ENCODE results near the gene ARHGEF28.

ARHGEF28 gene

GRCh38 chr5:73631500-73631899, 5.5 kb downstream of the ARHGEF28 start:
- DNase-seq = no peak
- no peak overlapping the region for H3K27ac ChIP-seq
- TF ChIP-seq, protein P1, sequence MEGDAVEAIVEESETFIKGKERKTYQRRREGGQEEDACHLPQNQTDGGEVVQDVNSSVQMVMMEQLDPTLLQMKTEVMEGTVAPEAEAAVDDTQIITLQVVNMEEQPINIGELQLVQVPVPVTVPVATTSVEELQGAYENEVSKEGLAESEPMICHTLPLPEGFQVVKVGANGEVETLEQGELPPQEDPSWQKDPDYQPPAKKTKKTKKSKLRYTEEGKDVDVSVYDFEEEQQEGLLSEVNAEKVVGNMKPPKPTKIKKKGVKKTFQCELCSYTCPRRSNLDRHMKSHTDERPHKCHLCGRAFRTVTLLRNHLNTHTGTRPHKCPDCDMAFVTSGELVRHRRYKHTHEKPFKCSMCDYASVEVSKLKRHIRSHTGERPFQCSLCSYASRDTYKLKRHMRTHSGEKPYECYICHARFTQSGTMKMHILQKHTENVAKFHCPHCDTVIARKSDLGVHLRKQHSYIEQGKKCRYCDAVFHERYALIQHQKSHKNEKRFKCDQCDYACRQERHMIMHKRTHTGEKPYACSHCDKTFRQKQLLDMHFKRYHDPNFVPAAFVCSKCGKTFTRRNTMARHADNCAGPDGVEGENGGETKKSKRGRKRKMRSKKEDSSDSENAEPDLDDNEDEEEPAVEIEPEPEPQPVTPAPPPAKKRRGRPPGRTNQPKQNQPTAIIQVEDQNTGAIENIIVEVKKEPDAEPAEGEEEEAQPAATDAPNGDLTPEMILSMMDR (IDR thresholded peaks at IDR 0.05; ENCODE audit: low read depth, low read length) = no peak

GRCh38 chr5:73633060-73633459, 7.1 kb downstream of the ARHGEF28 start:
- Histone ChIP-seq H3K4me3 (ENCODE audit: low read depth, low read length) (no peak overlapping the region), H3K27me3 (ENCODE audit: insufficient read depth, low read depth, severe bottlenecking) (no peaks in the 10 kb centered on the region), H3K27ac (no peak overlapping the region), H3K36me3 (no peaks in the 10 kb centered on the region), H3K9me3 (ENCODE audit: severe bottlenecking) (no peaks in the 10 kb centered on the region)
- TF ChIP-seq, protein P1 (IDR thresholded peaks at IDR 0.05; ENCODE audit: low read depth, low read length) = peak; percentile 20; the same call in 1 of the 2 replicates
- DNase-seq = no peak

More at GRCh38 chr5:73631500-73631899, 5.5 kb downstream of the ARHGEF28 start:
- no peaks in the 10 kb centered on the region for H3K27me3 ChIP-seq (ENCODE audit: insufficient read depth, low read depth, severe bottlenecking)
- no peaks in the 10 kb centered on the region for H3K9me3 ChIP-seq (ENCODE audit: severe bottlenecking)
- H3K36me3 ChIP-seq = no peaks in the 10 kb centered on the region
- H3K4me3 ChIP-seq (ENCODE audit: low read depth, low read length) = no peak overlapping the region

DNA sequence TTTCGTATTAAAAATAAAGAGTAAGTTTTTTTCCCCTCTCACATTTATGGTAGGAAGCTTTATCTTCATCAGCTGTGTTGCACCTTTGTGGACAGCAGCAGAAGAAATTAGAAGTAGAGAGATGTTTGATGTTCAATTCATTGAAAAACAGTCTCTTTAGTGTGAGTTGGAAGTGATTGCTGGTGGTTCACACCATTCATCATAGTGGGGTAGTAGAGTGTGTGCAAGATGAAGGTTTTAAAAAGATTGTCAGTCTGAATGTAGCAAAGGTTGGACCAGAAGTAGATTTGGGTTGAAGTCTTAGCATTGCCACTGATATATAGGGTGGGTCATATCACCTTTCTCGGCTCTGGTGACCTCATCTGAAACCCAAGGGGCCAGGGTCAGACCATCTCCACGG, 10.4 kb downstream of the ARHGEF28 start:
- H3K4me3 ChIP-seq (ENCODE audit: low read depth, low read length) = no peak overlapping the region
- DNase-seq = no peak
- H3K27me3 ChIP-seq (ENCODE audit: insufficient read depth, low read depth, severe bottlenecking) = no peaks in the 10 kb centered on the region
- peak overlapping the region; percentile 79 for H3K27ac ChIP-seq
- H3K36me3 ChIP-seq = no peaks in the 10 kb centered on the region
- TF ChIP-seq, protein P1 (IDR thresholded peaks at IDR 0.05; ENCODE audit: low read depth, low read length) = no peak
- no peaks in the 10 kb centered on the region for H3K9me3 ChIP-seq (ENCODE audit: severe bottlenecking)

DNA sequence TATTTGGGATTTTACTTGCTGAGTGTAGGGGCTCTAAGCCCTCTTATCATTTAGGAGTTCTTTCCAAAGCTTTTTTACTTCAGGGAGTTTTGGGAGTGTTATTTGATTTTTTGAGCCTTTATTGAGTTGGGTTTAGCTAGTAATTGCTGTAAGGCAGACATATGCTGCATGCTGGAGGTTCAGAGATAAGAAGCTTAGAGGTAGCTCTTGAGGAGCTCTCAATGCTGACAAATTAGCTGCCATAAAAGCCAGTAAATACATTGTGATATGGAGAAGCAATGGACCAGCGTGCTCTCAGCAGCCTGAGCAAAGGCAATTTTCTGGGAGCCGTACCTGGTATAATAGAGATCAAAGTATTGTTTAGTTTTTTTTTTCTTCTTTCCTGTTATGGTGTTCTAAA, 11.6 kb downstream of the ARHGEF28 start:
- H3K4me3 ChIP-seq (ENCODE audit: low read depth, low read length) = peak overlapping the region; percentile 12
- H3K27ac ChIP-seq = peak overlapping the region; percentile 79
- no peaks in the 10 kb centered on the region for H3K36me3 ChIP-seq
- H3K9me3 ChIP-seq (ENCODE audit: severe bottlenecking) = no peaks in the 10 kb centered on the region
- TF ChIP-seq, protein P1 (IDR thresholded peaks at IDR 0.05; ENCODE audit: low read depth, low read length) = no peak
- DNase-seq = peak; percentile 51
- H3K27me3 ChIP-seq (ENCODE audit: insufficient read depth, low read depth, severe bottlenecking) = no peaks in the 10 kb centered on the region

DNA sequence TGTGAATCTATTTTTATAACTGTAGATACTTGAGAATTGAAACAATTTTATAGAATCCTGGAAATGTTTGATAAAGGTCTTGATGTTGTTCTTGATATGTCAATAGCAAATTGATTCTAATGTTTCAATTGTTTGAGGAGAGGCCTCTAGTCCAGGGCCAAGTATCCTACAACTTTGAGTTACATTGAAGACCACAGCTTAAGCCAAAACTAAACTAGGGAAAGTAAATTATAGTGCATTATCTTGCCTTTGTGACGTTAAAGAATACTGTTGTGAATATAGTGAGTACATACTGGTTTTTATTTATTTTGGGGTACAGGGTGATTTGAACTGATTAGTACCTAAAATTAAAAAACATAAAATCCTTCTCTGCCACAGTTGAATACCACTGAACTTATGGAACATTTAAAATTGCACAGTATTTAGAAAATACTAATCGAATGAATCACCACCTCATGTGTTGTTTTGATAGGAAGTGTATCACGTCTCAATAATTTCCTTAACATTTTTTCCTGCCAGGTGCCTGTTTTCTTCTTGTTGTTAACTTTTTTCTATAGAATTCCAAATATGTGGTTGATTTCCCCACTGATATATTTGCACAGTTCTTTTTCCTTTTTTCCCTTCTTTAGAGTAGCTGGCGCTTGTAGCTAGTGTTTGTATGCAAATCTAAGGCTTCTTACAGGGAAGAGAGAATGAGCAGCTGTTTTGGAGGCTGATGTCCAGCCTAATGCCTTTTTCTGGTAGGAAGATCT, 12.5 kb downstream of the ARHGEF28 start:
- Histone ChIP-seq H3K27ac (peak overlapping the region; percentile 17), H3K4me3 (ENCODE audit: low read depth, low read length) (no peak overlapping the region), H3K9me3 (ENCODE audit: severe bottlenecking) (no peaks in the 10 kb centered on the region), H3K27me3 (ENCODE audit: insufficient read depth, low read depth, severe bottlenecking) (no peaks in the 10 kb centered on the region), H3K36me3 (no peaks in the 10 kb centered on the region)
- no peak for DNase-seq
- TF ChIP-seq, protein P1 (IDR thresholded peaks at IDR 0.05; ENCODE audit: low read depth, low read length) = no peak
